ENCODE results near the gene CNOT2. TPM values are rescaled to one million over a fixed set of nuclear protein-coding genes. Genes with fewer than 3 reads are reported as not detected.

Gene CNOT2
- total and polyA plus RNA-seq, 4 experiments from 2014 or later, result 93.5 to 121 (median 117) TPM

- H3K27ac ChIP-seq (ENCODE audit: low read depth, low read length), result no peak overlapping the region
- Mint-ChIP-seq H3K27me3 (no peaks in the 10 kb centered on the region), H3K9me3 (no peaks in the 10 kb centered on the region), H3K27ac (no peak overlapping the region), H3K4me3 (no peak overlapping the region), H3K36me3 (peaks cover 0 to 13% of the 10 kb centered on the region in 2 donors), H3K4me1 (no peaks in the 10 kb centered on the region)
- H3K36me3 ChIP-seq (ENCODE audit: insufficient read depth, low read length), result no peaks in the 10 kb centered on the region
- CTCF ChIA-PET (ENCODE audit: partially characterized antibody), result no interaction called here
- no peaks in the 10 kb centered on the region for H3K4me1 ChIP-seq (ENCODE audit: insufficient read depth, low read length)
- DNase-seq, result no peak
- no peaks in the 10 kb centered on the region for H3K27me3 ChIP-seq (ENCODE audit: insufficient read depth, low read length)
- intact Hi-C loops (cut with micrococcal nuclease), result no loop called here
- no peak overlapping the region for H3K4me3 ChIP-seq (ENCODE audit: low read length in 2 of 2)
- POLR2A ChIA-PET (ENCODE audit: partially characterized antibody), result no interaction called here
- H3K9me3 ChIP-seq (ENCODE audit: control insufficient read depth in 1 of 2, low read length in 2 of 2), result no peaks in the 10 kb centered on the region
Measured at GRCh38 chr12:70403826-70404225, 160.6 kb downstream of the CNOT2 start.

Other genes with a start within 250 kb of the CNOT2 start
- gene KCNMB4, start 122.9 kb downstream of the CNOT2 start, total RNA-seq, result 1 to 10 TPM in 1 of 2 experiments, under 1 TPM in 1; 0.67 to 1.1 TPM
- gene KCNMB4, start 122.9 kb downstream of the CNOT2 start, polyA plus RNA-seq, result under 1 TPM; 0.34 to 0.49 TPM